Activated T-helper 1 cell treated with anti-CD3 and anti-CD28 coated beads, Interleukin-2, amount 50 U/mL, for 16 hours (primary cell): ENCODE measurements around the gene TRIM9.

Experiments used
- DNase-seq, 2 donors: peaks; one replicate each; pipeline ENCODE4 v3.0.0-alpha.2; 2020; ENCODE audit warnings: low read depth in 1 of 2, low spot score in 1 of 2

Gene TRIM9

DNA sequence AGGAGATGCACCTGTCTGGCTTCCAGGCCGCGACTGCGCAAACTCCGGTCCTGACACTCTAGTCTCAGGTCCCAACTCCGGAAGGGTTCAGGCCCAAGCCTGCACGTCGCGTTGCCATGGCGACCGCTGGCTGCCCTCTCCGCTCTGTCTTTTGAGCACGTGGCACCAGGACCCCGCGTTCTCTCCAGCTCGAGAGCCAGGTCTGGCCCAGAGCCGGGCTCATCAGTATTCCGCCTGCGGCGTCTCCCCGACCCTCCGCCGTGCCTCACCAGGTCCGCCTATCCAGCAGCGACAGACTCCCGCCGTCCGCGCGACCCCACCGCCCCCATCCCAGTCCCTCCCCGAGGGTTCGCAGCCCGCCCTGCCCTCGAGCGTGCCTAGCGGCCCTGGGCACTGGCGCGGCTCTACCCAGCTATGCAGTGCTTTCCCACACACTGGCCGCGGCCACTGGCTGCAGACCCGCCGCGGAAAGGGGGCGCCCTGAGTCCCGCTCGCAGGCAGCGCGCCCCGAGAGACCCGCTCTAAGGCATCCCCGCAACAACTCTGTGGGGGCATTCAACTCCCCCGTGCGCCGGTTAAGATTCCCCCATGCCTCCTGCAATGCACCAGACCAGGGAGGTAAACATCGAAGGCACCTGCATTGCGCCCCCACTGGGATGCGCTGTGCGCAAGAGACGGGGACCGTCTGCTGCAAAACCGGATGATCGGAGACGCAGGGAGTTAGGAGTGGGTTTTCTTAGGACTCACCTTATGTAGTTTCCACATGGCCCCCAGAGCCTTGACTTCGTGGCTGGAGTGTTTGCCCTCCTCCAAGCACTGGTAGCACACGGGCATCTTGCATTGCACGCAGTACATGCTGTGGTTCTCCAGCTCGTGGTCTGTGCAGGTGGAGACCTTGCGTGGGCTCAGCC is 1.3 kb downstream of the TRIM9 start:
- no peak for DNase-seq

DNA sequence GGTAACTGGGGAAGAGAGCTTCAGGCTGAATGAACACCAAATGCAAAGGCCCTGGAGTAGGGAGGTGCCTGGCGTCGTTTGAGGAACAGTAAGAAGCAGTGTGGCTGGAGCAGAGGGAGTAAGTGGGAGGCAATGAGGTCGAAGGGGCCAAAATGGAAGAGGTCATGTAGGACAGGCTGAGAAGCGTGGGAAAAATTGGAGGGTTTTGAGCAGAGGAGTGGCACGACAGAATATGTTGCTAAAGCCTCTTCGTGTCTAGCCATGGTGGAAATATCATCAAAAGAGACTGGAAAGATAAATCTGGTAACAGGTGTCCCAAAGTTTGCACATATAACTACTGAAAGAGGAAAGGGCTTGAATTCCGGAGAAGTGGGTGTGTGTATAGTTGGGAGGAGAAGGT is 1.9 kb downstream of the TRIM9 start:
- DNase-seq: no peak

DNA sequence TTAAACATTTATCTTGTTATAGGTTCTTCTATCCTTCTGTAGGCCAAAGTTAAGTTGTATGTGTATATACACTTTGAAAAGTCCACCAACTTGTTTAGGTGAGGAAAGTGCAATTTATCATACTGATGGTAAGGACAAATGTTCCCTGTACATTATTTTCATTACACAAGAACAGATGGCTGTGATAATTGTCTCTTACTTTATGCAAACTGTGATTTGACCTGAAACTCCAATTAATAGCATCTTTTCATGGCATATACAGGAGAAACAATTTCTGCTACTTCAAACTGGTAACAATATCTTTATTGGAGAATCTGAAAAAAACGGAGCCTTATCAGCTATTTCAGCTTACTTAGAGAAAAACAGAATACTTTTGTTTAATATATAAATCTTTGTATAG is 5.6 kb downstream of the TRIM9 start:
- DNase-seq: no peak

DNA sequence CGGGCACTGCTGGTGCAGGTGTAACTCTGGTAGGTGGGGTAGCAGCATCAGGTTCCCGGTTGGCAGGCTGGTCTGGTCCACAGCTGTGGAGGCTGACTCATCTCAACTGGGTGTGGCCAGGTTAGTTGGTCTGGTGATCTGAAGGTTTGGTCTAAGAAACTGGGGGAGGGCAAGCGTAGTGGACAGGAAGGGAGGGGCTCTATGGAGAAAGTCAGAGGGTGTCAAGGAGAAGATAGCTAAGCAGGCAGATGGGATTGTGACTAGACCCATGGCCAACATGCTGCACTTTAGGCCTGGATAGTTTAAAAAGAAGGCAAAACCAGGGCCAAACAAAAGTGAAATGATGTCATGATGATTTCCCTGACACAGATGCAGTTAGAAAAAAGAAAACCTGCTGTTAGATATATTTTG is 7.9 kb downstream of the TRIM9 start:
- DNase-seq: no peak

DNA sequence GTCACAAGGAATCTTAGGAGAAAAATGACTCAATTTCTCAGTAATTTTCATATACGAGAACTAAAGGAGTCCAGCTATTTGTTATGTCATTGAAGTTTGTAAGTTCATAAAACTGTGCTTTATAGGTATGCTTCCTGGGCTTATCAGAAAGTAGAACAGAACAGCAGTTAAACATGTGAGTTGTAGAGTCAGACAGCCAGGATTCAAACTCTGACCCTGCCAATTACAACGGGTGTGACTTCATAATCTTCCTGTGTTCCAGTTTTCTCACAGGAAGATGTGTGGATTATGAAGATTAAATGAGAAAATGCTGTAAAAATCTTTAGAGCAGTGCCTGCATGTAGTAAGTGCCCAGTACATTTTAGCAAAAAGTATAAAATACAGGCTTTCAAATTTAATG is 8.9 kb downstream of the TRIM9 start:
- DNase-seq: no peak

DNA sequence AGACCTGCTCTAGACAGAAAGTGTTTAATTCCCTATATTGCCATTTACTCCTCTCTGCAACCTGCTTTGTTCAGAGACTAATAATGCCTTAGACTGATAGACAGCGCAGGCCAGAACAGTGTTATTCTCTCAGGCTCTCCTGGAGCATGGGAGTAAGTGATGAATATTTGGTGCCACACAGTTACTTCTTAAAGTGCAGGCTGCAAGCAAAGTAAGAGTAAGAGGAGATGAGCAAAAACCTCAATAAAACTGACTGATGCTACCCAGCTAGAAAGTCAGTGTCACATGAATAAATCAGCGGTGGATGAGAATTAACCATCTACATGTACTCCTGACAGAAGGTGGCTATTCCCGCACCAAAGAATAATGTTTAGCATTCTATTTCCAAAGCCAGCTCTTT is 9.9 kb downstream of the TRIM9 start:
- no peak for DNase-seq

DNA sequence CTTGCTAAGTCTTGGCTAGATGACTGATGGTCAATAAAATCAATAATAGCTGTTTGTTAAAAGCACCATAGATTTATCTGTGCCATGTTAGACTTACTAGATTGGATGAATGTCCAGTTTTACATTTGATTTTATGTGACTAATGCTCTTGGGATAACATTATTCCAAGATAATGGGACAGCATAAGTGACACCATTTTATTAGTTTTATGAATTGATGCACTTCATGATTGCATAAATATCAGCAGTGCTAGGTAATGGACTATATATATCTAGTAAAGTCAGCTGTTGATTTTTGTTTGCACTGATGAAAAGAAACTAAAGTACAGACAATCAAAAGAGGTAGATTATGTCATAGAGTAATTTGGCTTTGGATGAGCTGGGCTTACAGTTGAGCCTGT is 10.4 kb downstream of the TRIM9 start:
- DNase-seq: no peak

DNA sequence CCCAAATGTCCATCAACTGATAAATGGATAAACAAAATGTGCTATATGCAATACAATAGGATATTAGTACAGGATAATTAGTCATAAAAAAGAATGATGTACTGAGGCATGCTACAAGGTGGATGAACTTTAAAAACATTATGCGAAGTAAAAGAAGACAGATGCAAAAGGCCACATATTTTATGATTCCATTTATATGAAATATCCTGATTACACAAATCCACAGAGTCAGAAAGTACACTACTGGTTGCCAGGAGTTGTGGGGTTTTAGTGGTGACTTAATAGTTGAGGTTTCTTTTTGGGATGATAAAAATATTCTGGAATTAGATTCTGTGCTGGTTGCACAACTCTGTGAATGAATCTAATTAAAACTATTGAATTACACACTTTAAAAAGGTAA is 12.6 kb downstream of the TRIM9 start:
- no peak for DNase-seq

DNA sequence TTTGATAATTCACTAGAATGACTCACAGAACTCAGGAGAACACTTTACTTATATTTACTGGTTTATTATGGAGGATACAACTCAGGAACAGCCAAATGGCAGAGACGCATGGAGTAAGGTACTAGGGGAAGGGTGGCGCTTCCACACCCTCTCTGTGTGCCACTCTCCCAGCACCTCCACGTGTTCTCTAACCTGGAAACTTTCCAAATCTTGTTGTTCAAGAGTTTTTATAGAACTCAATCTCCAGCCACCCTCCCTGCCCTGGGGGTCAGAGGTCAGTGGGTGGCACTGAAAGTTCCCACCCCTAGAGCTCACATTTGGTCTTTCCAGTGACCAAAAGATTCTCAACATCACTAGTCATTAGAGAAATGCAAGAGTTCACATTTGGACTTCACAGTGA is 13.2 kb downstream of the TRIM9 start:
- DNase-seq: no peak

DNA sequence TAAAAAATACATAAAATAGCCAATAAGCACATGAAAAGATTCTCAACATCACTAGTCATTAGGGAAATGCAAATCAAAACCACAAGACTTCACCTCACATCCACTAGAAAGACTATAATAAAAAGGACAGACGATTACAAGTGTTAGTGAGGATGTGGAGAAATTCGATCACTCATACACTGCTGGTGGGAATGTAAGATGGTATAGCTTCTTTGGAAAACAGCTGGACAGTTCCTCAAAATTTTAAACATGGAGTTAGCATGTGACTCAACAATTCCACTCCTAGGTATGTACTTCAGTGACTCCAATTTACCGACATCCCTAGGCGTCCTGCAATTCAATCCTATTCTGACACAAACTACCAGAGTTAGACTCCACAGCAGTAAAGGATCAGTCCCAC is 13.7 kb downstream of the TRIM9 start:
- DNase-seq: no peak

DNA sequence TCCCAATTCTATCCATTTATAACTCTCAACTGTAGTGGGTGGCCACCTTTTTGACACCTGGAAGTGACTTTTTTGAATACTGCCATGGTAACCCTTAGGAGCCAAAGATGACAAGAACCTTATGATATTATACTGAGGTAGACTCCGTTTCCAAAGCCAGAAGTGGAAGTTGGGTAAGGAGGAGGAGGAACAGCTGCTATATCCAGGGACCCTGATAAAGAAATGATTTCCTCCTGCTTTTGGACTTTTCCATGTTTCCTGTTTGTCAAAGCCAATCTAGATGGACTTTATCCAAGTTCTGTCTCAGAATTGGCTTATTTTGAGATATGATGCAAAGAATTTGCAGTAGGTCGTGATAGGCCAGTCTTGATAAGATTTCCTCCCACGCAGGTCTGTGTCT is 14.3 kb downstream of the TRIM9 start:
- no peak for DNase-seq

DNA sequence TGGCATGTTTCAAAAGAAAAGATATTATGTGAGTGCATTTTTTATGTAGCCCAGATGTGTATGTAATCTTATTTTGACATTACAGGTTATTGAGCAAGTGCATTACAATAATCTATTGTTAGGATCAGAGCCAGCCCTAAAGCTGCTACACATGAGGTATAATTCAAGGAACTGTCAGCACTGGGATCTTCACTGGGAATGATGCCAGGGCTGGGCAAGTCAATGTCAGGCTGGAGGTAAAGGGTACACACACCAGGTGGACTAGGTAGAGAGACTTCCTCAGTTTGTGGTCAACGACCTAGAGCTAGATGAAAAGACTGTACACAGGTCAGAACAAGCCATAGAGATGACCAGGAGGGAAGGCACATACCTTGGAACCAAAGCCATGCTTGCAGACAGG is 15.4 kb downstream of the TRIM9 start:
- no peak for DNase-seq

DNA sequence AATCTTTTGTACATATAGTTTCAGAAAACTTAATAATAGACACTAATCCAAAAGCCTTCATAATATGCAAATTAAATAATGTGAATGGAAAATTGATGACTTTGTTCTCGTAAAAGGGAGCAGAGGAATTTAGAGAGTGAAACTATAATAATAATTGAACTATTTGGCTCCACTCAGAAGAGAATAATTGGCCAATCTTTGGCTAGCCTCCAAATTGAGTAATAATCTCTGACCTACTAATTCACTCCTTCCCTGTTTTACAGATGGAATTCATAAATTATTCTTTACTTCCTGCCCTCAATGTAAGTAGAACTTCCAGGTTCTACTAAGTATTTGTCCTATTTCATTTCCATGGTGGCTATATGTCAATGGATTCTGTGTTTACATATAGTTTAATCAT is 15.8 kb downstream of the TRIM9 start:
- no peak for DNase-seq

DNA sequence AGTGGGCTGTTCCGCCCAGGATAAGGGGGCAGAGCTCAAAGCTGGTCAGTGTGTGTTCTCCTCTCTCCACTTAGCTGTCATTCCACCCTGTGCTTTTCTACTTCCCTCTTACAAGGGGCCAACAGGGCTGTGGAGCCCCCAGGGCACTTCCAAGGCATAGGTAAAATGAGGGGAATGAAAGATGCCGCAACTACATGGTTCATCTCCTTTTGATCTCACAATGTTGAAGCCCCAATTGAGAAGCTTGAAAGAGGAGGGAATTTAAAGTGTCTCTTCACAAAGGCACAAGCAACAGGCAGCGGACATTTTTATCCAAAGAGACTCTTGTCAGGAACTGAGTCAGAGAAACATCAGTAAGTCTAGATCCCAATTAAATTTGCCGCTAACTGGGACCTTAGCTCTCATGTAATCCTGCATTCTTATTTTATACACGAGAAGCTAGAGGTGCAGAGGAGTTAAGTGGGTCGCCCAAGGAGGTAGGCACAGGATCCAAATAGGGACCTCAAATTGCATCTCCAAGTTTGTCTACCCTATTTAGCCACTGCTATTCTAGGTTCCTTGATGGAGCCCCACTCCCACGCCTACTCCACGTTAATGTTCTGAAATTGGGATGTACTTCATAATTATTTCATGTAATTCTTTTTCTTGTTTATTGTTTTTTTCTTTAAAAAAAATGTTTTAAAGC is 20.1 kb downstream of the TRIM9 start:
- DNase-seq: no peak

DNA sequence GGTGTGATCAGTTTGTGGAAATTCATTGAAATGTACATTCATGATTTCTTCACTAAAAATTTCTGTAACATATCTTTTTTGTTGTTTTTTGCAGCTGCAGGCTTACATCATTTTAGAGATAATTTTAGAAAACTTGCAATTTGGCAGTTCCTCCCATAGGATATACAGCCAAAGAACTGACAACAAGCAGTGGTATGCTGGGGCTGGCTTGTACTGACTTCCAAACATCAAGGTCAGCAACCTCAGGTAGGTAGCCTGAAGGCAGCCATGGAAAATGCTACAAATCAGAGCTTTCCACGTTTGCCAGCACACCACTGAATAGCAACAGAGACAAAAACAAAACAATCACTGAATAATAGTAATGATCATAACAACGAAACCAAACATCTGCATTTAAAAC is 21.2 kb downstream of the TRIM9 start:
- DNase-seq: no peak

DNA sequence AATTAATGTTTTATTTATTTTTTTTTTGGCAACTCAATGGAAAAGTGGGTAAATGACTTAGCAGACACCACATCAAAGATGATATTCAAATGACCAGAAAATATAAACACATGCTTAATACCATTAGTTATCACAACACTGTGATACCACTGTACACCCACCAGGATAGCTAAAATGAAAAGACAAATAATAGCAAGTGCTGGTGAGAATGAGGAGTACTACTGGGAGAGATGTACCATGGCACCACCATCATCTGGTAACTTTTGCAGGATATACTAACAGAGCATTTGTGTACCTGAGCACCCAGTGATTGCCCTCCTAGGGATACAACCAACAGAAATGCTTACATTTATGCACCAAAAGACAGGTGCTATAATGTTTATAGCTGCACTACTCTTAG is 21.9 kb downstream of the TRIM9 start:
- no peak for DNase-seq

DNA sequence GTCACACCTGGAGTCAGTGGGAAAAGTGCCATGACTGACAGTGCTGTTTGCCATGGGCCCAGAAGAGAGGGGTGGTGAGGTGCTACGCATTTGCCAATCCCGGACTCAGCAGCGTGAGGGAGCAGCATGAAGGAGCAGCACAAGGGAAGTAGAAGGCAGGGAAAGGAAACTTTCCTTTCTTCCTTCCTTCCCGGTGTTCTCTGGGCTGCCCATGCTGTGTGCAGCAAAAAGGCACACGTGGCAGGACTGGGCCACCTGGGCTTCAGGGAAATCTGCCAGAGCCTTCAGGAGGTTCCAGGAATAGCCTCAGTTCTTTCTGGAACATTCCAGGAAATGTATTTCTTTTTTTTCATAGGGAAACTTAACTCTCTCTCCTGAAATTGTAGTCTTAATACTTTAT is 23.0 kb downstream of the TRIM9 start:
- DNase-seq: no peak

DNA sequence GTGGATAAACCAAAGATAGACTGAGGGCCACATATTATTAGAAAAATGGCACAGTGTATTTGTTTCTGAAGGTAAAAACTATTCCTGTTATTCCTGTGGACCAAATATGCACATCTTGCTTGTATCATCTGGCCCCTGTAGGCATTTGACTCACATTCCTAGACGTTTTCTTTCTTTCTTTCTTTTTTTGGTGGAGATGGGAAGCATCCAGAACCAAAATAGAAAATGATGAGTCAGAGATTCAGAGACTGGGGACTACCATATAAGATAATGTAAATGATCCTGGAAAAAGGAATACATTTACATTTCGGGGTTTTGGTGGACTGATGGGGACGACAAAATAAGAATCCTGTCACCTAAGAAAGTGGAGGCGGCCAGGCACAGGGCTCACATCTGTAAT is 24.2 kb downstream of the TRIM9 start:
- no peak for DNase-seq

DNA sequence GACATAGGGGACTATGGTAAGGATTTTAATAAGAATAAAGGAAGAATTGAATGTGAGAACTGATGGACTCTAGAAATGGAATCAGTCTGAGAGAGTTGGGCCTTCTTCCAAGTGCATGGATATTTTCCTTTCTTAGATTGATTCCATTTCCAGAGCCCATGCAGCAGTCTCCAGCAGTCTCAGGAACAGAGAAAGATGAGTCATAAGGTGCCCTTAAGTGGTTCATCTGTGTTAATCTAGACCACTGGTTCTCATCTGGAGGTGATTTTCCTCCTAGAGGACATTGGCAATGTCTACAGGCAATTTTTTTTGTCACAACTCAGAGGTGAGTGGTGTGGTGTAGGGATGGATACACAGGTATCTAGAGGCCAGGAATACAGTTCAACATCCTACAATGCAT is 25.9 kb downstream of the TRIM9 start:
- no peak for DNase-seq

DNA sequence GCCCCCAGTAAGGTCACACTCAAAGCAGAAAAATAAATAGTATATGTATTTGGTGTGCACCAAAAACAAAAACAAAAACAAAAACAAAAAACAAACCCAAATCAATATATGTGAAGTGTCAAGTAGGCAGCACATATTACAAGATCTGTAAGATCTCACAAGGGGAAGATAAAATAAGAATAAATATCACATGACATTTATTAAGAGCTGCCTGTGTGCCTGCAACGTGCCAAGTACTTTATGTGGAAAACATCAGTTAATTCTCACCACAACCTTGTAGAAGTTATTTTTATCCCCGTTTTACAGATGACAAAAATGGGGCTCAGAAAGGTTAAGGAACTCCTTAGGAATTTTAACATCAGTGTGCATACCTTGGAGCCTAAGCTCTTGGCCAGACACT is 26.6 kb downstream of the TRIM9 start:
- DNase-seq: no peak

DNA sequence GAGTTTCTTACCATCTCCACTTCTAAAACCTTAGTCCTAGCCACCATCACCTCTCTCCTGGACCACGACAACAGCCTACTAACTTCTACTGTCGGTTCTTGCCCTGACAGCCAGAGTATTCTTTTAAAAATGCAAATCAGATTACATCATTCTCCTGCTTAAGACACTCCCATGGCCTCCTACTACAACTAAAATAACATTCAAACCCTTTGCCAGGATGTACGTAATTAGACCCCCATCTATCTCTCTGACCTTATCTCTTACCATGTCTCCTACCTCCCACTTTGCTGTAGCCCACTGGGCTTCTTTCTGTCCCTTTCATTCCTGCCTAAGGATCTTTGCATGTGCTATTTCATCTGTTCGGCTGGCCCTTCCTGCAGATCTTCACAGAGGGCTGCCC is 27.6 kb downstream of the TRIM9 start:
- DNase-seq: no peak

DNA sequence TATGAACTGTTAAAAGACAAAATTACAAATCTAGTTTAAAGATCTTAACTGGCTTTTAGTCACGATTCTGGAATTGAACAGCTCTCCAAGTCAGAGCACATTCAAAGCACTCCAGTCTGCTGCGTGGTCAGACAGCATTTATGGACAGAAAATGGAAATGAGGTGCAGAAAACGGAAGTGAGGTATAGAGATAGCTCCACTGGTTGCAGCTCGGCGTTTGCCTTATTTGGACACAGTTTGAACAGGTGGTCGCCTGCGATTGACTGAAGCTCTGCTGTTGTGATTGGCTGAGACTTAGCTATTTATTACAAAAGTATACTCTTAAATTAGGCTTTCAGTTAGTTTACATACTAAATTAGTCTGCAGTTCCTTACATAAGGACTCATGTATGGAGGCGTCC is 28.3 kb downstream of the TRIM9 start:
- DNase-seq: no peak

DNA sequence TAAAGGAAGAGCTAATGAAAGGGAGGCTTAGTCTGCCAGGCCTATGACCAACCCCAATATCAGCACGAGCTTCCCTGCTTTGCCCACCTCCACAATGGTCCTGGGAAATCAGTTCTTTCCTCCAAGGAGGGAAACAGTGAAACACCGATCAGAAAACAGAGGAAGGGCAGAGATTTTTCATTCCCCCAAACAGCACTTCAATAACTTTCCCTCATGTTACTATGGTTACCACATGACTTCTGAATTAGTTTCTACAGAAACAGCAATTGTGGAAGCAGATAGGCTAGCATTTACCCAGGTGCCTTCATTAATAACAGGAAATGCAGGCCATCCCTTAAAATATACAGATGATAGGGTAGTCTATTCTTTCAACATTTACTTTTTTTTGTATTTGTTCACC is 35.9 kb downstream of the TRIM9 start:
- DNase-seq: no peak
